Measurements from ENCODE around the gene CYP51A1.
"Not testable (repeated sequence)": the region's sequence is repeated elsewhere in the genome, so short reads cannot be mapped to it uniquely, and the experiment has no call there.

The CYP51A1 gene
- total RNA-seq, result 2.3 to 10.6 (median 6.7) reads per million in 9 experiments

DNA sequence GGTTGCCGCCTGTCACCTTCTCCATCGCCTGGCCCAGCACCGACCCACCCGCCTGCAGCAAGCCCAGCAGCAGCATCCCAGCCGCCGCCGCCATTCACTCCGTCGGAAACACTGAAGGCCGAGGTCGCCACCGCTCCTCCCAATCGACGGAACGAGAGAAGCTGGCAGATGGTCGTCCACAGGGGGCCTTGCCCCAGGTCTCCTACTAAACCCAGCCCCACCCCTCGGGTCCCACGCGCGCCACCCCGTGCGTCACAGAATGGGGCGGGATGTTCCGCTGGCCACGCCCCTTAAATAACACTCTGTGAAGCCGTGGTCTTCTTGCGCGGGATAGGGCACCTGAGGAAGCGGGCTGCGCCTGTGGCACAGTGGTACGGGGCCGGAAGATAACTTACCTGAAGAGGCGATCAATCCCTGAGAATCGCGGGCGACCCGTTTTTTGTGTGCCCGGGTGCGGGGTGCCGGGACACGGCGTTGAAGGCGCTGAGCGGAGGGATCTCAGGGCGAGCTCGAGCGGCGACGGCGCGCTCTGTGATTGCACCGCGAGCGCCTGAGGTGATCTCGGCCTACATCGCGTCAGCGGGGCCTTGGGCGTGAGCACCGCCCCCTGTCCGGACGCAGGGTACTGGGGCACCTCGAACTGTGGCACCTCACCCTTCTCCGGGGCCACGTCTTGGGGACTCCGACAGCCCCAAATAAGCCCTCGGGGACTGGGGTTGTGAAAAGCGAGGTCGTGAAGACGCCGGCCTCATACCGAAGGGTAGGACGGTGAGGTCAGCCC is at the start of gene CYP51A1:
TSS of gene CYP51A1 (minus strand) at position 207 of the 781 bp plus-strand sequence. CDS start at position 94, 113 bp downstream.
- Mint-ChIP-seq H3K9me3 (no peaks in the 10 kb centered on the region), H3K27ac (peak within 1 kb of the TSS; percentile 96 to 99), H3K4me1 (ENCODE audit: low read depth in 2 of 2) (peaks cover 11 to 19% of the 10 kb centered on the region in 2 donors), H3K27me3 (no peaks in the 10 kb centered on the region), H3K4me3 (peak within 1 kb of the TSS; percentile 90 to 98), H3K36me3 (ENCODE audit: insufficient read depth) (peaks cover 22% of the 10 kb centered on the region)
- ATAC-seq (replicated peaks) (peak; percentile 84), DNase-seq (peak; percentile 96 to 99 (median 96))

DNA sequence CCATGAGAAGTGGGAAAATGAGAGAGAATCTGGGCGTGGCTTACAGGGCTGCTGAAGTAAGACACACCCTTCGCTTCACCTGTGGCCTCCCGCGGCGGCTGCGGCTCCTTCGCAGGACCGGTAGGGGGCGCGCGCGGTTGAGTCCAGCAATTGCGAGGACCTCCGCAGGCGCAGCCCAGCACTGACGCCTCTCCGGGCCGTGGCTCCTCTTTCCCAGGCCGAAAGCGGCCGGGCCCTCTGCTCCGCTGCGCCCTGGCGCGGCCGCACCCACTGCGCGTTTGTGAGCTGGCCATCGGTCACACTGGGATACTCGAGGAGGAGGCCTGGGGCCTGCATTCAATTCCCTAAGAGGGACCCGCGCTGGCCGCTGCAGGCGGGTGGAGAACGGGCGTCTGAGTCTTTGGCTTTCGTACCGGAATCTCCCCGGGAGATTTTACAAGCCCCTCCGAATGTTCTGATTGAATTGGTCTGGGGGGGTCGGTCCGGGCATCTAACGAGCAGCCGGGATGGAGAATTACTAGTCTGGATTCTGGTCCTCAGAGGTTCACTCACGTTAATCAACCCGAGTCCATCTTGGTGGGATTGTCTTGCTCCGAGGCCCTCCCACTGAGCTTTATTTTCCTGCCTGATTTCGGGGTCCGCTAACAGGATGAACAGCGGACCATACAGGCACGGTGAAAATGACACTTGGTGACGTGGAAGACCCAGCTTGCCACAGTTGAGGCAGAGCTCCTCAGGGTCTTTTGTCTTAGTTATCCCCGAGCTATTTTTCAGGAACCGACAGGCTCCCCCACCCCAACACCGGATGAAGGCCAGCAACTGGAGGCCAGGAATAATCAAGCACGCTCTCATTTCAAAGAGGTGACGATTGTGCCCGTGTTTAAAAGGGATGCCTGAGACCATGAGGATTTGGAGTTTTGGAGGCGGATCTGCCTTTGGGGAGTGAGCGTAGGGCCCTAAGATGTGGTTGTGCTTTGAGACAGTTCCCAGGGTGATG is 44.9 kb upstream of the CYP51A1 start, which contains the start of gene LRRD1:
TSS of gene LRRD1 (minus strand) at position 215 of the 997 bp plus-strand sequence. CDS start 13,940 bp downstream, outside the sequence.
- peak within 1 kb of the TSS; percentile 82 to 83 for H3K4me3 Mint-ChIP-seq
- peak; percentile 87 to 93 (median 89) for DNase-seq
- H3K4me1 Mint-ChIP-seq (ENCODE audit: low read depth in 2 of 2), result peaks cover 3 to 10% of the 10 kb centered on the region in 2 donors
- H3K9me3 Mint-ChIP-seq, result no peaks in the 10 kb centered on the region
- H3K27me3 Mint-ChIP-seq, result peaks cover under 1 to 6% of the 10 kb centered on the region in 2 donors
- peaks cover 4% of the 10 kb centered on the region for H3K36me3 Mint-ChIP-seq (ENCODE audit: insufficient read depth)
- ATAC-seq (replicated peaks), result peak; percentile 100
- H3K27ac Mint-ChIP-seq, result peak within 1 kb of the TSS; percentile 23 to 35

DNA sequence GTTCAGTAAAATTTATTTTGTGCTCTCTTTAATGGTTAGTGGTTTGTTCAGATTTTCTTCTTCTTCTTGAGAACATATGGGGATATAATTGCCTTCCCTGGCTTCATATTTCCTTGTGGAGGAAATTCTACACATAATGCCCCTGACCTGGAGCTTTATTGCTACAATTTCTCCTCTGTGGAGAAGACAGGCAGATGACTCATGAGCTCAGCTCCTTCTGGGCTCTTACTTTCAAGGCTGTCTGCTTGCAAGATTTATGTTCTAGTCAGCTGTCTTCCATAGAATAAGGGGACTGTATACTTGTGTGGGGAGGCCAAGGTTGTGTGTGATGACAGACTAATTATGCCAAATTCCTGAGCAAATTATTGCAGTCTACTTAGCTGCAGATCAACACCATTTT is 43.1 kb upstream of the CYP51A1 start:
- Mint-ChIP-seq H3K27me3 (peaks cover 13 to 15% of the 10 kb centered on the region in 2 donors), H3K9me3 (no peaks in the 10 kb centered on the region), H3K4me1 (ENCODE audit: low read depth in 2 of 2) (peaks cover 3 to 10% of the 10 kb centered on the region in 2 donors), H3K27ac (no peak overlapping the region), H3K36me3 (ENCODE audit: insufficient read depth) (peaks cover 4% of the 10 kb centered on the region), H3K4me3 (no peak overlapping the region)
- DNase-seq (no peak), ATAC-seq (replicated peaks) (no peak)

DNA sequence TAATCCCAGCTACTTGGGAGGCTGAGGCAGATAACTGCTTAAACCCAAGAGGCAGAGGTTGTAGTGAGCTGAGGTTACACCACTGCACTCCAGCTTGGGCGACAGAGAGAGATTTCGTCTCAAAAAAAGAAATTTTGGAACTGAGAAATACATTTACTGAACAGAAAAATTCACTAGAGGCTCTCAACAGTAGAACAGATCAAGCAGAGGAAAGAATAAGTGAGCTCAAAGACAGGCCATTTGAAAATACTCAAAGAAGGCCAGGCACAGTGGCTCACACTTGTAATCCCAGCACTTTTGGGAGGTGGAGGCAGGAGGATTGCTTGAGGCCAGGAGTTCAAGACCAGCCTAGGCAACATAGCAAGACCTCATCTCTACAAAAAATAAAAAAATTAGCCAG is 35.3 kb upstream of the CYP51A1 start:
- ATAC-seq (replicated peaks); H3K9me3 Mint-ChIP-seq; DNase-seq; H3K4me3 Mint-ChIP-seq; H3K4me1 Mint-ChIP-seq (ENCODE audit: low read depth in 2 of 2); H3K27ac Mint-ChIP-seq; H3K36me3 Mint-ChIP-seq (ENCODE audit: insufficient read depth): not testable (repeated sequence)
- peaks cover 16 to 20% of the 10 kb centered on the region in 2 donors for H3K27me3 Mint-ChIP-seq

DNA sequence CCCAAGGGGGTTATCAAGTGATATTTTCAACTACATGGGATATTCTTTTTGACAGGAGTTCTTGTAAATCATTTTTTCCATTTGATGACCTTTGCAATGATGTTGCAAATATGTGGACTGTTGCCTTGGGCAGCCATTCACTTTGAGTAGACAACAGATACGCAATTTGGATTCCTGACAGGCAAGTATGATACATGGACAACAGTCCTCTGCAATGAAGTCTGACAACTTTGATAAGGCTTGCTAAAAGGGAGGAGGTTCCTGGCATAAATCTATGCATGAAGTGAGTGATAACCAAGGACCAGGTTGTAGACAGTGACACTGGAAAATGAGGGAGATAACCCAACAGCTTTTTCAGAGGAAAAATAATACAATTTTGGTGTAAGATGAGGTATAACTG is 27.0 kb upstream of the CYP51A1 start:
- peaks cover 15 to 26% of the 10 kb centered on the region in 2 donors for H3K27me3 Mint-ChIP-seq
- DNase-seq, result no peak
- no peak for ATAC-seq (replicated peaks)
- no peaks in the 10 kb centered on the region for H3K36me3 Mint-ChIP-seq (ENCODE audit: insufficient read depth)
- H3K4me1 Mint-ChIP-seq (ENCODE audit: low read depth in 2 of 2), result peaks cover 0 to 6% of the 10 kb centered on the region in 2 donors
- no peaks in the 10 kb centered on the region for H3K9me3 Mint-ChIP-seq
- H3K4me3 Mint-ChIP-seq, result no peak overlapping the region
- H3K27ac Mint-ChIP-seq, result no peak overlapping the region

DNA sequence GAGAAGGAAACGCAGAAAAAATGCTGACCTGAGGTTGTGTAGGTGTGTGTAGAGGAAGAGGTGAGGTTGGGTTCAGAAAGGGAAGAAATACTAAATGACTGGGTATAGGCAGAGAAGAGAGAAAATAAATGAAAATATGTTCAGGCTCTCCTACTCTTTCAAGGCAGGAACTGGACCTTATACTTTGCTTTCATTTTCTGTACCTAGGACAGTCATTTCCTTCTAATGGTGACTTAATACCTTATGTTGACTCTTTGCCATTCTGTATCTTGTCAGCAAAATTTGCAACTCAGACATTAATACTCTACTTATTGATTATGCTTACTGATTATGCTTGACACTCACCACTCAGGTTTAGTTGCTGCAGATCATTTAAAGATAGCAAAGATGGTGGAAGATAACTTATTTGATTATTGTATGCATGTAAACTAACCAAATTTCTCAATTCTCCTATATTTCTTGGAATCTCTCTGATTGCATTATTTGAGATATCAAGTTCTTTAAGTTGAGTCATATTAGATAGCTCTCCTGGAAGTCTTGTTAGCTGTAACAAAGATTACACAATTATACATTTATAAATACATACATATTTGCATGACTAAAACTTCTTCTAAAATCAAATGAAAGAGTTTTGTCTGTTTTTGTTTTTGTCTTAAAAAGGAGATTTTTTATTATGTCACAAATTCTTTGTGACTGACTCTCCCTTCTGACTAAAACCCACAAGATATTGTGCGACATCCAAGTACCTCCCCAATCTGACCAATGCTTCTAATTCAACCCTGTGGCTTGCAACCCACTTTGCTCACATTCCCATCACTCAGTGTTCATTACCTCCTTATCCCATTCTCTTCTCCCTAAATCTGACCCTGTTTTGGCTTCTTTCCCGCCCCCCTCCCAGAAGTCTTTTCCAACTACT is 24.6 kb upstream of the CYP51A1 start:
- ATAC-seq (replicated peaks), result no peak
- Mint-ChIP-seq H3K27ac (no peak overlapping the region), H3K27me3 (peaks cover 23 to 32% of the 10 kb centered on the region in 2 donors), H3K36me3 (ENCODE audit: insufficient read depth) (no peaks in the 10 kb centered on the region), H3K9me3 (no peaks in the 10 kb centered on the region), H3K4me3 (no peak overlapping the region), H3K4me1 (ENCODE audit: low read depth in 2 of 2) (peaks cover 0 to 6% of the 10 kb centered on the region in 2 donors)
- no peak for DNase-seq

DNA sequence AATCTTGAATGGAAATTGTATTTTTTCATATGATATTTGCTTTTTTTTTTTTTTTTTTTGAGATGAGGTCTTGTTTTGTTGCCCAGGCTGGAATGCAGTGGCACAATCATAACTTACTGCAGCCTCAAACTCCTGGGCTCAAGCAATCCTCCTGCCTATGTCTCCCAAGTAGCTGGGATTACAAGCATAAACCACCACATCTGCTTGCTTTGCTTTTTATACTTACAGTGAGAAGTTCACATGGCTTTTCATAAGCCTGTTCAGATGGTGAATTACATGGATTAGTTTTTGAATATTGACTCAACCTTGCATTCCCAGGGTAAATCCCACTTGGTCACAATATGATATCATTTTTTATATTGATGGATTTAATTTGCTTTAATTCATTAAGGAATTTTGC is 22.7 kb upstream of the CYP51A1 start:
- H3K36me3 Mint-ChIP-seq (ENCODE audit: insufficient read depth), result no peaks in the 10 kb centered on the region
- no peak for ATAC-seq (replicated peaks)
- H3K4me1 Mint-ChIP-seq (ENCODE audit: low read depth in 2 of 2), result peaks cover 0 to 6% of the 10 kb centered on the region in 2 donors
- DNase-seq, result no peak
- peaks cover 23 to 26% of the 10 kb centered on the region in 2 donors for H3K27me3 Mint-ChIP-seq
- H3K27ac Mint-ChIP-seq, result no peak overlapping the region
- no peak overlapping the region for H3K4me3 Mint-ChIP-seq
- no peaks in the 10 kb centered on the region for H3K9me3 Mint-ChIP-seq

DNA sequence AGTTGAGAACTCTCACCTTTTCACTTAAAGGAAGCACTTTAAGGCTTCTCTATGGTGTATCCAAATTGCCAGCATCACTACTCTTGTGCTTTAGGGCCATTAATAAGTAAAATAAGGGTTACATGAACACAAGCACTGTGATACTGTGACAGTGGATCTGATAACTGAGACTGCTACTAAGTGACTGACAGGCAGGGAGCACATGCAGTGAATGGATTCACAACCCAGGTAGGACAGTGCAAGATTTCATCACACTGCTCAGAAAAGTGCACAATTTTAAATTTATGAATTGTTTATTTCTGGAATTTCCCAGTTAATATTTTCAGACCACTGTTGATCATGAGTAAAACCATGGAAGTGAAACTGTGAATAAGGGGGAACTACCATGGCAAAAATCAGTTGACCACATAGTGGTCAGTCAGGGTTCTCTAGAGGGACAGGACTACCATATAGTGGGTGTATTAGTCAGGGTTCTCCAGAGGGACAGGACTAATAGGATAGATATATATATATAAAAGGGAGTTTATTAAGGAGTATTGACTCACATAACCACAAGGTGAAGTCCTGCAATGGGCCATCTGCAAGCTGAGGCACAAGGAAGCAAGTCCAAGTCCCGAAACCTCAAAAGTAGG is 20.9 kb upstream of the CYP51A1 start:
- peaks cover 0 to 6% of the 10 kb centered on the region in 2 donors for H3K4me1 Mint-ChIP-seq (ENCODE audit: low read depth in 2 of 2)
- H3K27me3 Mint-ChIP-seq, result peaks cover 9 to 14% of the 10 kb centered on the region in 2 donors
- no peaks in the 10 kb centered on the region for H3K9me3 Mint-ChIP-seq
- H3K27ac Mint-ChIP-seq, result no peak overlapping the region
- no peak overlapping the region for H3K4me3 Mint-ChIP-seq
- ATAC-seq (replicated peaks) (no peak), DNase-seq (no peak)
- H3K36me3 Mint-ChIP-seq (ENCODE audit: insufficient read depth), result no peaks in the 10 kb centered on the region

DNA sequence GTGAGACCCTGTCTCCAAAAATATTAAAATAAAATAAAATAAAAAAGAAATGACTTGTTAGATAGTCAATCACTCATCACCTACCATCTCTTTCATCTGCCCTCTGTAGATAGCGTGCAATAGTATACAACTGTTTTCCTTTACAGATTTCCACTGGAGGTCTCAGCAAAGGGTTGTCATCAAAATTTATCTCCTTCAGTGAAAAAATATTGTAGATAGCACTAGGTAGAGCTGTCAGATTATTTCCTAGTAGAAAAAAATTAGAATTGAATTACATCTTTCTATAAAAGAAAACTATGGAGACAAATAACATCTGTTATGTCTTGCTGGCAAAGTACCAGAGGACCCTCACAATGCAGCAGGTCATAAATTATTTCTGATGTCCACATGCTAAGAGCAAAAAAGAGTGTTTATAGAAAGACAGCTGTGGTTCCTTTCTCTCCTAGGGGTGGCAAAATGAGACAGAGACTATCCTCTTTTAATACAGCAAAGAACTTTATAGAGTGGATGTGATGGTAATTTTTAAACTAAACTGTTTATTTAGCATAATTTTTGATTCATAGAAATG is 16.3 kb upstream of the CYP51A1 start:
- no peak overlapping the region for H3K4me3 Mint-ChIP-seq
- ATAC-seq (replicated peaks) (no peak), DNase-seq (no peak)
- H3K4me1 Mint-ChIP-seq (ENCODE audit: low read depth in 2 of 2), result no peaks in the 10 kb centered on the region
- H3K27ac Mint-ChIP-seq, result no peak overlapping the region
- no peaks in the 10 kb centered on the region for H3K36me3 Mint-ChIP-seq (ENCODE audit: insufficient read depth)
- peaks cover 9 to 14% of the 10 kb centered on the region in 2 donors for H3K27me3 Mint-ChIP-seq
- H3K9me3 Mint-ChIP-seq, result no peaks in the 10 kb centered on the region

DNA sequence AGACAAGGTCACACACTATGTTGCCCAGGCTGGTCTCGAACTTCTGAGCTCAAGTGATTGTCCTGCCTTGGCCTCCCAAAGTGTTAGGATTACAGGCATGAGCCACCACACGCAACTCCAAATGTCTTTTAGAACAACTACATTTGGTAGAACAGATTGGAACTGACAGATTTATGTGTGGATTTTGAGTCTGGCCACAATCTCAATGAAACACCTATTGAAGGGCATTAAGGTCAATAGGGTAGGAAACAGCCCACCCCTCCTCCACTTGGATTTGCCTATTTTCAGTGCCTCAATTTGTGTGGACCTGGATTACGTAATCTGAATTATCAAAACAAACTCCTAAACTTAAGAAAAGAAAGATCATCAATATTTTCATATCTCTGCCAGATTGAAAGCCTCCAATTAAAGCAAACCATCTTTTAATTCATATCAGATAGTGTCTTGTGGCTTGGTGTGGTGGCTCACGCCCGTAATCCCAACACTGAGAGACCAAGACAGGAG is 15.5 kb upstream of the CYP51A1 start:
- Mint-ChIP-seq H3K4me1 (ENCODE audit: low read depth in 2 of 2) (no peaks in the 10 kb centered on the region), H3K27me3 (peaks cover 4 to 10% of the 10 kb centered on the region in 2 donors)

DNA sequence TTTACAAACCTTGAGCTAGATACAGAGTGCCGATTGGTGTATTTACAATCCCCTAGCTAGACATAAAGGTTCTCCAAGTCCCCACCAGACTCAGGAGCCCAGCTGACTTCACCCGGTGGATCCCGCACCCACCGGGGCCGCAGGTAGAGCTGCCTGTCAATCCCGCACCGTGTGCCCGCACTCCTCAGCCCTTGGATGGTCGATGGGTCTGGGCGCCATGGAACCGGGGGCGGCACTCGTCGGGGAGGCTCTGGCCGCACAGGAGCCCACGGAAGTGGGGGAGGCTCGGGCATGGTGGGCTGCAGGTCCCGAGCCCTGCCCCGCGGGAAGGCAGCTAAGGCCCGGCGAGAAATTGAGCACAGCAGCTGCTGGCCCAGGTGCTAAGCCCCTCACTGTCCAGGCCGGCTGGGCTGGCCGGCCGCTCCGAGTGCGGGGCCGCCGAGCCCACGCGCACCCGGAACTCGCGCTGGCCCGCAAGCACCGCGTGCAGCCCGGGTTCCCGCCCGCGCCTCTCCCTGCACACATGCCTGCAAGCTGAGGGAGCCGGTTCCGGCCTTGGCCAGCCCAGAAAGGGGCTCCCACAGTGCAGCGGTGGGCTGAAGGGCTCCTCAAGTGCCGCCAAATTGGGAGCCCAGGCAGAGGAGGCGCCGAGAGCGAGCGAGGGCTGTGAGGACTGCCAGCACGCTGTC is 9.1 kb upstream of the CYP51A1 start:
- H3K36me3 Mint-ChIP-seq (ENCODE audit: insufficient read depth); ATAC-seq (replicated peaks): not testable (repeated sequence)

More for the DNA sequence above, 15.5 kb upstream of the CYP51A1 start:
- Mint-ChIP-seq H3K27ac (no peak overlapping the region), H3K4me3 (no peak overlapping the region), H3K36me3 (ENCODE audit: insufficient read depth) (no peaks in the 10 kb centered on the region), H3K9me3 (no peaks in the 10 kb centered on the region)
- DNase-seq (no peak), ATAC-seq (replicated peaks) (no peak)

More for the DNA sequence above, 9.1 kb upstream of the CYP51A1 start:
- not testable (repeated sequence) for H3K27me3 Mint-ChIP-seq; H3K4me1 Mint-ChIP-seq (ENCODE audit: low read depth in 2 of 2); H3K9me3 Mint-ChIP-seq; H3K4me3 Mint-ChIP-seq; DNase-seq; H3K27ac Mint-ChIP-seq

Data from effector memory CD8-positive, alpha-beta T cell (primary cell).